NCI-H1105 (cell line): ENCODE data around the gene PTPRN2.
"Not testable (repeated sequence)": the region's sequence is repeated elsewhere in the genome, so short reads cannot be mapped to it uniquely, and the experiment has no call there.

Experiments used
- DNase-seq: peaks from one replicate; lab custom pipeline; 2025; lab: John Stamatoyannopoulos, UW

The PTPRN2 gene

DNA sequence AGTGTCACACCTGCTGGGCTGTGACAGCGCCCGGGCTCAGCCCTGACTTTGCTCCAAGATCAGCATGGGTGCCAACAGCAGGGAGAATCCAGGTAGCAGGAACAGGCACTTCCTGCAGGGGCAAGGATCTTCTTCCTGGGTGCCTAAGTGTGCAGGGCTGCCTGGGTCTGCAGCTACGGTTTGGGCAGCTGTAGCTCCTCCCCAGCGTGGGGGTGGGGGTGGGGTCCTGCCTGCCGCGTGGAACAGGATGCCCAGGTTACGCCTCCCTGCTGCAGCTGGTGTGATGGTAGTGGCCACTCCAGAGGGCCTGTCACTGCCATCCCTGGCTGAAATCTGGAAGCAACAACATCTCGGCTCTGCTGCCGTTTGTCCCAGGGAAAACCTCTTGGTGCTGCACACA is 981.5 kb downstream of the PTPRN2 start:
- DNase-seq = no peak

DNA sequence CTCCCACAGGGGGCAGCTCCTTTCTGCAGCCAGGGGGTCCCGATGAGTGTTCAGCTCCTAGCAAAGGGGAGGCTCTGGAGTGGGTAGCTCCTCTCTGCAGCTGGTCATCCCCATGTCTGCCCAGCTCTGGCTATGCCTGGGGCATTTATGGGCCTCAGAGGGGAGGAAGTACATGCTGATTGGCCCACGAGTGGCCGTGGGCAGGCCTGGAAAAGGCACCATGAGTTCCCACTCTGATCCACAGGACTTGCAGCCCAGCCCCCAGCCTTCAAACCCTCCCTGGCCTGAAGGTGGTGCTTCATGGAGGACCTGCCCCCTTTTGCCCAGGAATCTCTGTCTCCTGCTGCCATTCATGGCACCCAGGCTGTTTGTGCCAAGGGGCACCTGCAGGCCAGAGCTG is 982.0 kb downstream of the PTPRN2 start:
- no peak for DNase-seq

- DNase-seq = no peak
These were observed 982.8 kb downstream of the PTPRN2 start for GRCh38 chr7:157604661-157605381.

- DNase-seq = no peak
These were observed 983.9 kb downstream of the PTPRN2 start for GRCh38 chr7:157603716-157604115.

DNA sequence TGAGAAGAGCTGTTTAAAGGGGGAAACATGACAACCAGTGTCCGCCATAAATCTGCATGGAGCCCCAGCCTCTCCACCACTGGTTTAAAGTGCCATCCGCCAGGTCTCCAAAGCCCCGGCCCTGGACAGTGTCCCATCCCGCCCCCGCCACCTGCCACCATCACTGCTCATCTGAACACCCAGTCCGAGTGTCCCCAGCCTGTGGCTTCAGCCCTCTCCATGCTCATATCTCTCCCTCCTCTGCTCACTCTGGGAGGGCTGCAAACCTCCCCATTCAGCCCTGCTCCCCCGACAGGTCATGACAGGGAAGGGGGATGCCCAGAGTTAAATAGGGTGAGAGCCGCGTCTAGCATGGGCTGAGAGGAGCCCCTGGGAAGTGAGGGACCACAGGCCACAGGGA is 984.6 kb downstream of the PTPRN2 start:
- no peak for DNase-seq

DNA sequence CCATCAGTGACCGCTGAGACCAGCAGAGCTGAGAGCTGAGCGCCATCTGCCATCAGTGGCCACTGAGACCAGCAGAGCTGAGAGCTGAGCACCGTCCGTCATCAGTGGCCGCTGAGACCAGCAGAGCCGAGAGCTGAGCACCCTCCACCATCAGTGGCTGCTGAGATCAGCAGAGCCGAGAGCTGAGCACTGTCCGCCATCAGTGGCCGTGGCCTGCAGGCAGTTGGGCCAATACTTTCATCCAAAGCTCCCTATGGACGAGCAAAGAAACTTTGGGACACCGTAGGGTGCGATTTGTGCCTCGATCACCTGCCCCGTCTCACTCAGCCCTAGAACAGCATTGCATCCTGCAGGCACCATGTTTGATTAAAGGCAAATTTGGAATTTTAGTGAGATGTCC is 985.0 kb downstream of the PTPRN2 start:
- DNase-seq = no peak

DNA sequence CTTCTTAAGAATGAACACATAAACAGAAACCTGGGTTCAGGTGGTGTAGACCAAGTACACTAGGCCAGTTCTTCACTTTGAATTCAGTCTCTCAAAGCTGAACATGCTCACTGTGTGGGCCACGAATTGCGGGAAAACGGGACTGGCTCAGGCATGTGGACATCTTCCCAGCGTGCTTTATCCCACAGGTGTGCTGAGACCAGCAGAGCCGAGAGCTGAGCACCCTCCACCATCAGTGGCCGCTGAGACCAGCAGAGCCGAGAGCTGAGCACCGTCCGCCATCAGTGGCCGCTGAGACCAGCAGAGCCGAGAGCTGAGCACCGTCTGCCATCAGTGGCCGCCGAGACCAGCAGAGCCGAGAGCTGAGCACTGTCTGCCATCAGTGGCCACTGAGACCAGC is 985.5 kb downstream of the PTPRN2 start:
- DNase-seq = no peak

GRCh38 chr7:157601530-157601929 is 986.1 kb downstream of the PTPRN2 start:
- no peak for DNase-seq

DNA sequence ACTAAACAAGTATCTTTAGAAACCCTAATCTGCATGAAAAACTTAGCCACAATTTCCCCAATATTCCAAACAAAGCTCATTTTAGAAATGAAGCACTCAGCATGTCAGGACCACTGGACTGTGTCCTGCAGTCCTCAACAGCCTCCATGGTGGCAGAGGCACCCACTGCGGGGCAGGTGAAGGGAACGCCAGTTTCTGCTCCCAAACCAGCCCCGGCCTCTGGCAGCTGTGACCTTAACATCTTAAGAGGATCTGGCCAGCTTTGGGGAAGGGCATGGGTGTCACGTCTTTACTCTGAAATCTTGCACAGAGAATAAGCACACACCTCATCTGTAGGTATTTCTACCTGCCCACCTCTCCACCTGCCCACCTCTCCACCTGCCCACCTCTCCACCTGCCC is 988.1 kb downstream of the PTPRN2 start:
- DNase-seq = no peak

- DNase-seq = no peak
These were observed 990.1 kb downstream of the PTPRN2 start for GRCh38 chr7:157597562-157597961.

DNA sequence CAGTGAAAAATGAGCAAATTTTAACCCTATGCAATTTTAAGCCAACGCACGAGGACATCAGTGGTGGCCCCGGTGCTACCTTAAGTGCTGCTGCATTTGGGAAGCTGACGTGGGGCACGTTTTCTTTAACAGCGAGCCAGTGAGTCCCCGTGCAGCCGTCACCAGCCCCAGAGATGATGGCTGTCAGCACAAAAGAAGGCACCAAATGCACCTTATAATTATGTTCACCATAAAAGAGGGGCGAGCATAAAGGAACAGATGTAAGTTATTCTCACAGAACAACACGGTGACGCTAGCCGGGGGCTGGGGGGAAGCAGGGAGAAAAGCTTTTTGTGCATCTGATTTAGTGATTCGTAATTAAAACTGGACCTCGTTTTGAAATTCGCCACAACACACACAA is 990.7 kb downstream of the PTPRN2 start:
- DNase-seq = no peak

DNA sequence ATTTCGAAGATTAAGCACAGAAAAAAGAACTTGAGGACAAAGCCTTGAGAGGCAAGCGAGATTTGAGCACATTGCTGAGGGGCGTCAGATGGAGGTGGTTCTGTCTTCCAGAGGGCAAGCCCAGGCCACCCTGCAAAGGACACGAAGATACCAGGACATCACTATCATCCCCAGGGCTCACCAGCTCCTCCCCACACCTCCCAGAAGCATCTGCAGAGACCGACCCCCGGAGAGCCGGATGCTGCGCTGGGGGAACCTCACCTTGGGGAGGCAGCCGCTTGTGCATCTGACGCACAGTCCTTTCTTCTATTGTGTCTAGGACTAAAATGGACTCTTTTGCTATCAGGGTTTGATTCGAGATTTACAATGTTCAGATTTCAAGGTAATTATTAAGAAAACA is 991.2 kb downstream of the PTPRN2 start:
- DNase-seq = no peak

- no peak for DNase-seq
These were observed 991.6 kb downstream of the PTPRN2 start for GRCh38 chr7:157596026-157596425.

DNA sequence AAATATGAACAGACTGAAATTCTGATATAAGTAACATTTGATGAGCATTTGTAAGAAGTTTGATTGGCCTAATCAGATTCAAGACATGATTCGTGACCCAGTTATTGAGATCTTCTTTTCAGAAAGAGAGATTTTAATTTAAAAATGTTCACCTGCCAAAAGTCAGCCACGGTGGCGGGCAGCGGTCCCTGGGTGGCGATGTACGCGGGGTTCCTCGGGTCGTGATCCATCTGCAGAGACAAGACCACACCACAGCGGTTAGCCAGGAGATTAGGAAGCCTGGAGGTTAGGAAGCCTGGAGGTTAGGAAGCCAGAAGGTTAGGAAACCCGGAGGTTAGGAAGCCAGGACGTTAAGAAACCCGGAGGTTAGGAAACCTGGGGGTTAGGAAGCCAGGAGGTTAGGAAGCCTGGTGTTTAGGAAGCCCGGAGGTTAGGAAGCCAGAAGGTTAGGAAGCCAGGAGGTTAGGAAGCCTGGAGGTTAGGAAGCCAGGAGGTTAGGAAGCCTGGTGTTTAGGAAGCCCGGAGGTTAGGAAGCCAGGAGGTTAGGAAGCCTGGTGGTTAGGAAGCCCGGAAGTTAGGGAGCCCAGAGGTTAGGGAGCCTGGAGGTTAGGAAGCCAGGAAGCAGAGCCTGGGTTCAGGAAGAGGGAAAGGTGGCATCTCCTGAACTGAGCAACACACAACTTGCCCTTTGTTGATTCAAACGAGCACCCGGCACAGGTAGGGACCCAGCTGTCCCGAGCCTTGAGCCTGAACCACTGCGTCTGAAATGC is 992.4 kb downstream of the PTPRN2 start:
- no peak for DNase-seq

- no peak for DNase-seq
These were observed 993.3 kb downstream of the PTPRN2 start for GRCh38 chr7:157594306-157594705.

GRCh38 chr7:157593541-157593940 is 994.1 kb downstream of the PTPRN2 start:
- DNase-seq = no peak

DNA sequence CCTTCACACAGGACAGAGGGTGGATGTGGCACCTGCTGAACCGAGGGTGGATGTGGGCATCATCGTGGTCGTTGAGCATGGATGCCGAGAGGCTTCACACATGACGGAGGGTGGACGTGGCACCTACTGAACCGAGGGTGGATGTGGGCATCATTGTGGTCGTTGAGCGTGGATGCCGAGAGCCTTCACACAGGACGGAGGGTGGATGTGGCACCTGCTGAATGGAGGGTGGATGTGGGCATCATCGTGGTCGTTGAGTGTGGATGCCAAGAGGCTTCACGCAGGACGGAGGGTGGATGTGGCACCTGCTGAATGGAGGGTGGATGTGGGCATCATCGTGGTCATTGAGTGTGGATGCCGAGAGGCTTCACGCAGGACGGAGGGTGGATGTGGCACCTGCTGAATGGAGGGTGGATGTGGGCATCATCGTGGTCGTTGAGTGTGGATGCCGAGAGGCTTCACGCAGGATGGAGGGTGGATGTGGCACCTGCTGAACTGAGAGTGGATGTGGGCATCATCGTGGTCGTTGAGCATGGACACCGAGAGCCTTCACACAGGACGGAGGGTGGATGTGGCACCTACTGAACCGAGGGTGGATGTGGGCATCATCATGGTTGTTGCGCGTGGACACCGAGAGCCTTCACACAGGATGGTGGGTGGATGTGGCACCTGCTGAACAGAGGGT is 994.8 kb downstream of the PTPRN2 start:
- not testable (repeated sequence) for DNase-seq

- no peak for DNase-seq
These were observed 997.1 kb downstream of the PTPRN2 start for GRCh38 chr7:157590526-157590925.

DNA sequence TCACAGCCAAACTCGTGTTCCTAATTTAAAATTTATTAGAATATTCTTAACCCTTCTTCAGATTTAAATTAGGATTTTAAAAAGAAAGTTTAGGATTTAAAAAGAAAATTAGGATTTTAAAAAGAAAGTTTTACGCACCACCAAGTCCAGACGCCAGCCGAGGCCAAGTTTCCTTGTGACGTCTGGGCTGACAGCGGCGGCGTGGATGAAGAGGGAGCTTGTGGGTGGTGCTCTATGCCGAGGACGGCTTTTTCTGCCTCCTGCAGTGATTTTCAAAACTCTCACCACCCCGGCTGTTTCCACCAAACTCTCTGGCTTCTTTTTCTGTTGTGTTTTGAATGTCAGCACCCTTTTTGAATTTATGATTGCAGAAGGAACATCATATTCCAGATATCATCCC is 997.9 kb downstream of the PTPRN2 start:
- no peak for DNase-seq

DNA sequence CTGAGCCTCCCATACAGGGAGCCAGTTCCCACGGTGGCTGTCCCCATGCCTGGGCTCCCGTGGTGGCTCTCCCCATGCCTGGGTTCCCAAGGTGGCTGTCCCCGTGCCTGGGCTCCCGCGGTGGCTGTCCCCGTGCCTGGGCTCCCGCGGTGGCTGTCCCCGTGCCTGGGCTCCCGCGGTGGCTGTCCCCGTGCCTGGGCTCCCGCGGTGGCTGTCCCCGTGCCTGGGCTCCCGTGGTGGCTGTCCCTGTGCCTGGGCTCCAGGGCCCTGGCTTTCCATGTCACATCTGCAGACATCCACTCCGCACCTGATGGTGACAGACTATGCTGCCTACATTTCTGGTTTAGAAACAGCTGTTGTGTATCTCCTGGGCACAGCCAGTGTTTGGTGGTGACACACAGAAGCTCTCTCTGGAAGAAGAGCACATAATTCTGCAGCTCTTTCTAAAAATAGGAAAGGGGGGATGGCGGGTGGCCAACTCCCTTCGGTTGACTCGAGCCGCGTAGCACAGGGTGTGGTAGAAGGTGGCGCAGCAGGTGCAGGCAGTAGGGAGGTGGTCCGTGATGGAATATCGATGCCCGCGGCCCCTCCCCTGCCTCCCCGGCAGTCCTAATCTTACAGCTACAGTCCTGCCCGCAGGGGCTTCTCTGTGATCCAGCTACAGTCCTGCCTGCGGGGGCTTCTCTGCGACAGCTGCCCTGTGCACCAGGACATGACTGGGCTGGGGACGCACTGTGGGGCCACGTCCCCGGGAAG is 999.6 kb downstream of the PTPRN2 start:
- DNase-seq = no peak

DNA sequence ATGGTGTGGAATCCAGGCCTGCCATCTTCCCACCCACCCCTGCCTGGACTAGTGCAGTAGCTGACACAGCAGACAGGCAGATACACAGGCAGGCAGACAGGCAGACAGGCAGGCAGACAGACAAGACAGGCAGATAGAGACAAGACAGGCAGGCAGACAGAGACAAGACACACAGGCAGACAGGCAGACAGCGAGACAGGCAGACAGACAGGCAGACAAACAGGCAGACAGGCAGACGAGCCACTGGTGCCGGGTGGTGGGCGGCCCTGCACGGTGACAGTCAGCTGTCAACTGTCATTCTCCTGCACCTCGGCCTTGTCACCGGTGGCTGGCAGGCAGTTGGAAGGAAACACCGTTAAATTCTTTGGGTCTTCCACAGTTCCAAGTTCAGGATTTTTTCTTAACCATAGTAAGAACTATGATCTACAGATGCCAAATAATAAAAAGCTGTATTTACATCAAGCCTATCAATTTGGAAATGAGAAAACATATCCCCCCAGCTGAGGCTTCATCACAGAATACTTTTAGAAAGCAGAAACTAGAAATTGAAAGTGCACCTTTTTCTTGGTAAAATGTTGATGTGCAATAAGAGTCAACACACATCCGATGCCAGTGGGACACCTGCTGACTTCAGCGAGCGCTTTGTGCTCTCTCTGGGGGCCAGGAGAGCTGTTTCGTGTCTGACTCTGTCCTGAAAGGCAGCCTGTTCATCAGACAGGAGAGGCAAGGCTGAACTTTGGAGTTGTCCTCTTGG is 1000.4 kb downstream of the PTPRN2 start:
- DNase-seq = no peak
